Measurements from ENCODE around the gene IKZF1. TPM values are rescaled to one million over a fixed set of nuclear protein-coding genes. Genes with fewer than 3 reads are reported as not detected.
A peak's percentile ranks its signal among the peaks of the same experiment; 100 is the strongest.

IKZF1 gene
- total and polyA plus RNA-seq, 9 of the 15 experiments (the other 6 are each of a cell fraction or from before 2014, with no cell fraction given): 12.6 to 85.3 (median 44.7) TPM

DNA sequence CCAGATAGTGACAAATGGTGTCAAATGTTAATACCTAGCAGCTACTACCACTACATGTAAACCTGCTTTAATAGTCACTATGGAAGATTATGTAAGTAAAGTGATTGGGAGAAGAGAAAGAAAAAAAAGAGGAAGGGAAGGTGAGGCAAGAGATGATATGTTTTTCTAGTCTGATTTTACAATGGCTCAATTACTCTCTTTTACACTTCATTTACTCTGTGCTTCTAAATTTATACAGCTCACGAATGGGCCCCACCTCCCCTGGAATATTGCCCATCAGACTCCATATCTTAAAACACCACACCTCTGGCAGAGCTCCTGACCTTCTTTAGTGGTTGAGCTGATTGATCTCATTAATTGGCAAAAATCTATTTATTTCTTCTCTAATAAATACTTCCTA lies 28.0 kb upstream of the IKZF1 start:
- Histone ChIP-seq H3K79me2 (ENCODE audit: control insufficient read depth, insufficient read depth, low read length) (no peaks in the 10 kb centered on the region), H3K4me2 (ENCODE audit: insufficient read depth, low read length) (no peak overlapping the region), H3K4me1 (replicated peaks in 1 of 2; ENCODE audit: control insufficient read depth in 2 of 2, insufficient read depth in 2 of 2, low read length in 2 of 2) (peaks cover 0 to 4% of the 10 kb centered on the region in 2 experiments; a peak in 1 of 5 replicates), H4K20me1 (replicated peaks; ENCODE audit: control insufficient read depth, insufficient read depth, low read length) (no peaks in the 10 kb centered on the region), H3K27ac (ENCODE audit: extremely low read depth, low read depth, low read length) (no peak overlapping the region), H3K9me3 (replicated peaks; ENCODE audit: control insufficient read depth, insufficient read depth, low read depth, low read length) (no peaks in the 10 kb centered on the region), H3K9me1 (ENCODE audit: control insufficient read depth, insufficient read depth, low read length) (no peaks in the 10 kb centered on the region), H2AFZ (ENCODE audit: low read depth, low read length) (no peak overlapping the region), H3K4me3 (no peak overlapping the region), H3K36me3 (ENCODE audit: control insufficient read depth, insufficient read depth, low read length) (no peaks in the 10 kb centered on the region), H3K27me3 (ENCODE audit: control insufficient read depth in 2 of 2, insufficient read depth in 2 of 2, low read length in 2 of 2) (no peaks in the 10 kb centered on the region), H3K9ac (ENCODE audit: insufficient read depth in 1 of 2, low read depth in 2 of 2, low read length in 2 of 2) (no peak overlapping the region)
- no peak for FAIRE-seq
- no TSS peak for BruUV-seq (replicated peaks)
- peak in 2 of 4 experiments; percentile 28 to 46 for DNase-seq (ENCODE audit: extremely low read depth in 1 of 4, low spot score in 3 of 4)
- peak; percentile 47; the same call in 2 of the 3 replicates for ATAC-seq
- intact Hi-C loops (cut with micrococcal nuclease): no loop called here
- ChIA-PET POLR2A (interaction anchor here (0.7 kb wide), 1 partner anchor 9 kb away, joined by 3 read pairs; no protein-coding TSS in a partner anchor), CTCF (ENCODE audit: low intra/inter-chr PET ratio) (no interaction called here)
- 0% methylated on average over 1 of the region's 1 CpG for WGBS (ENCODE audit: insufficient coverage, low coverage, missing lambda C conversion rate)
- in situ Hi-C loops (cut with MboI): no loop called here
- no peak for TF ChIP-seq ZNF140 (CRISPR knock-in tag; IDR thresholded peaks at IDR 0.05)
- 0 out of 2 replicates have a peak, but pooled peaks have one; percentile 12 for TF ChIP-seq TCF3 (CRISPR knock-in tag; IDR thresholded peaks at IDR 0.05)
- 0 out of 2 replicates have a peak, but pooled peaks have one; percentile 10 for TF ChIP-seq ARID1B (IDR thresholded peaks at IDR 0.05)
- TF ChIP-seq ZNF57 (CRISPR knock-in tag; IDR thresholded peaks at IDR 0.05): no peak
- no peak for TF ChIP-seq THAP7 (CRISPR knock-in tag; IDR thresholded peaks at IDR 0.05)
- peak; percentile 66 for TF ChIP-seq DACH1 (IDR thresholded peaks at IDR 0.05; ENCODE audit: partially characterized antibody)
- no peak for TF ChIP-seq ZNF408 (CRISPR knock-in tag; IDR thresholded peaks at IDR 0.05; ENCODE audit: low read depth)
- TF ChIP-seq, protein P1, sequence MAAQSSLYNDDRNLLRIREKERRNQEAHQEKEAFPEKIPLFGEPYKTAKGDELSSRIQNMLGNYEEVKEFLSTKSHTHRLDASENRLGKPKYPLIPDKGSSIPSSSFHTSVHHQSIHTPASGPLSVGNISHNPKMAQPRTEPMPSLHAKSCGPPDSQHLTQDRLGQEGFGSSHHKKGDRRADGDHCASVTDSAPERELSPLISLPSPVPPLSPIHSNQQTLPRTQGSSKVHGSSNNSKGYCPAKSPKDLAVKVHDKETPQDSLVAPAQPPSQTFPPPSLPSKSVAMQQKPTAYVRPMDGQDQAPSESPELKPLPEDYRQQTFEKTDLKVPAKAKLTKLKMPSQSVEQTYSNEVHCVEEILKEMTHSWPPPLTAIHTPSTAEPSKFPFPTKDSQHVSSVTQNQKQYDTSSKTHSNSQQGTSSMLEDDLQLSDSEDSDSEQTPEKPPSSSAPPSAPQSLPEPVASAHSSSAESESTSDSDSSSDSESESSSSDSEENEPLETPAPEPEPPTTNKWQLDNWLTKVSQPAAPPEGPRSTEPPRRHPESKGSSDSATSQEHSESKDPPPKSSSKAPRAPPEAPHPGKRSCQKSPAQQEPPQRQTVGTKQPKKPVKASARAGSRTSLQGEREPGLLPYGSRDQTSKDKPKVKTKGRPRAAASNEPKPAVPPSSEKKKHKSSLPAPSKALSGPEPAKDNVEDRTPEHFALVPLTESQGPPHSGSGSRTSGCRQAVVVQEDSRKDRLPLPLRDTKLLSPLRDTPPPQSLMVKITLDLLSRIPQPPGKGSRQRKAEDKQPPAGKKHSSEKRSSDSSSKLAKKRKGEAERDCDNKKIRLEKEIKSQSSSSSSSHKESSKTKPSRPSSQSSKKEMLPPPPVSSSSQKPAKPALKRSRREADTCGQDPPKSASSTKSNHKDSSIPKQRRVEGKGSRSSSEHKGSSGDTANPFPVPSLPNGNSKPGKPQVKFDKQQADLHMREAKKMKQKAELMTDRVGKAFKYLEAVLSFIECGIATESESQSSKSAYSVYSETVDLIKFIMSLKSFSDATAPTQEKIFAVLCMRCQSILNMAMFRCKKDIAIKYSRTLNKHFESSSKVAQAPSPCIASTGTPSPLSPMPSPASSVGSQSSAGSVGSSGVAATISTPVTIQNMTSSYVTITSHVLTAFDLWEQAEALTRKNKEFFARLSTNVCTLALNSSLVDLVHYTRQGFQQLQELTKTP (IDR thresholded peaks at IDR 0.05; ENCODE audit: low read depth in 1 of 2, partially characterized antibody in 2 of 2): no peak
- no peak for TF ChIP-seq RFX7 (CRISPR knock-in tag; IDR thresholded peaks at IDR 0.05)
- peak; percentile 15; the same call in 1 of the 2 replicates for TF ChIP-seq SPI1 (IDR thresholded peaks at IDR 0.05; ENCODE audit: borderline replicate concordance, low read depth, low read length)
